Measurements from ENCODE around the gene RAB8B. TPM values are rescaled to one million over a fixed set of nuclear protein-coding genes. Genes with fewer than 3 reads are reported as not detected.

The RAB8B gene
- total and polyA plus RNA-seq, 9 of the 15 experiments (the other 6 are each of a cell fraction or from before 2014, with no cell fraction given), result 7.8 to 32.1 (median 24.2) TPM

- 0 out of 2 replicates have a peak, but pooled peaks have one; percentile 12 for TF ChIP-seq MGA (IDR thresholded peaks at IDR 0.05)
- TF ChIP-seq, protein P1, sequence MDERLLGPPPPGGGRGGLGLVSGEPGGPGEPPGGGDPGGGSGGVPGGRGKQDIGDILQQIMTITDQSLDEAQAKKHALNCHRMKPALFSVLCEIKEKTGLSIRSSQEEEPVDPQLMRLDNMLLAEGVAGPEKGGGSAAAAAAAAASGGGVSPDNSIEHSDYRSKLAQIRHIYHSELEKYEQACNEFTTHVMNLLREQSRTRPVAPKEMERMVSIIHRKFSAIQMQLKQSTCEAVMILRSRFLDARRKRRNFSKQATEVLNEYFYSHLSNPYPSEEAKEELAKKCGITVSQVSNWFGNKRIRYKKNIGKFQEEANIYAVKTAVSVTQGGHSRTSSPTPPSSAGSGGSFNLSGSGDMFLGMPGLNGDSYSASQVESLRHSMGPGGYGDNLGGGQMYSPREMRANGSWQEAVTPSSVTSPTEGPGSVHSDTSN (CRISPR knock-in tag; IDR thresholded peaks at IDR 0.05; ENCODE audit: low read depth), result no peak
- TF ChIP-seq, protein P1 (tag; conservative IDR thresholded peaks at IDR 0.05; ENCODE audit: low read depth), result 0 out of 2 replicates have a peak, but pooled peaks have one; percentile 5
- TF ChIP-seq NFIX (CRISPR knock-in tag; IDR thresholded peaks at IDR 0.05; ENCODE audit: low read depth), result no peak
- no peak for TF ChIP-seq CAMTA2 (CRISPR knock-in tag; conservative IDR thresholded peaks at IDR 0.05)
- 0 out of 2 replicates have a peak, but pooled peaks have one; percentile 38 for TF ChIP-seq ELF4 (CRISPR knock-in tag; IDR thresholded peaks at IDR 0.05)
- no peak for TF ChIP-seq SRSF7 (optimal IDR thresholded peaks at IDR 0.05; ENCODE audit: low read depth, low read length)
- TF ChIP-seq MYC (IDR thresholded peaks at IDR 0.05; ENCODE audit: low read depth, low read length), result no peak
- no peak for TF ChIP-seq MYC (CRISPR knock-in tag; IDR thresholded peaks at IDR 0.05; ENCODE audit: borderline replicate concordance, low read depth)
- no peak for TF ChIP-seq ZNF551 (CRISPR knock-in tag; IDR thresholded peaks at IDR 0.05)
- no peak for TF ChIP-seq ETS2 (tag; IDR thresholded peaks at IDR 0.05; ENCODE audit: borderline replicate concordance, poor library complexity, severe bottlenecking)
- 0 out of 2 replicates have a peak, but pooled peaks have one; percentile 10 for TF ChIP-seq EP300 (IDR thresholded peaks at IDR 0.05; ENCODE audit: low read length)
- no peak for TF ChIP-seq MIER1 (IDR thresholded peaks at IDR 0.05; ENCODE audit: low read depth)
- TF ChIP-seq GATAD2A (IDR thresholded peaks at IDR 0.05), result no peak
- TF ChIP-seq DPF2 (IDR thresholded peaks at IDR 0.05), result peak; percentile 64
- TF ChIP-seq POLR2AphosphoS5 (IDR thresholded peaks at IDR 0.05; ENCODE audit: control insufficient read depth, insufficient read depth, low read depth, low read length), result no peak
These were observed 102.8 kb downstream of the RAB8B start (continued) for GRCh38 chr15:63292241-63292640.
